Vagina (tissue), 2 donors: ENCODE results near the gene CDK6.

Experiments used
- CTCF ChIP-seq, 3 experiments: fragments of 450-650 bp in 2 of 3; fragments of 200-600 bp in 1 of 3; sonication (generic) in 1 of 3; IDR thresholded peaks; one replicate each; pipeline ENCODE4 v1.5.1; 2017 to 2019; ENCODE audit warnings: antibody characterized with exemption in 3 of 3, mild to moderate bottlenecking in 2 of 3, moderate library complexity in 2 of 3
- POLR2A ChIP-seq, 2 donors: fragments of 450-650 bp; IDR thresholded peaks; one replicate each; pipeline ENCODE4 v1.6.1; 2017; ENCODE audit warnings: antibody characterized with exemption in 2 of 2, mild to moderate bottlenecking in 2 of 2, moderate library complexity in 2 of 2
- POLR2AphosphoS5 ChIP-seq, 2 donors: sonication (generic); formaldehyde crosslinking; IDR thresholded peaks; one replicate each; pipeline ENCODE4 v1.9.0; 2017; ENCODE audit warnings: antibody characterized with exemption in 2 of 2, mild to moderate bottlenecking in 2 of 2, low read depth in 1 of 2; ENCODE audit not compliant: insufficient read depth in 1 of 2

DNA sequence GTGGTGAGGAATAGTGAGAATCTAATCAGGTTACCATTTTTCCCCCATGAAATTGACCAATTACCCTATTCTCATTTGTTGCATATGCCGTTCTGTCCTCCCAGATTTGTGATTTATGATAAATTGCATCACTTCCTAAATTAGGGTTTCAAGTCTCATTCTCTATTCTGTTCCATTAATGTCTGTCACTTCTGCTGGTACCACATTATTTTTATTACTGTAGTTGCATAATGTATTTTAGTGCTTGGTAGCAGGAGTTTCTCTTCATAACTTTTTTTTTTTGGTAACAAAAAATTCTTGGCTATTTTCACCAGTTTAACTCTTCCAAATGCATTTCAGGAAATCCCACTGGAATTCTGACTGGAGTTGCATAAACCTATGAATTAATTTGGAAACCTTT, 202.2 kb downstream of the CDK6 start:
- TF ChIP-seq POLR2A (IDR thresholded peaks at IDR 0.05) = no peak
- TF ChIP-seq POLR2AphosphoS5 (IDR thresholded peaks at IDR 0.05; ENCODE audit: insufficient read depth in 1 of 2, low read depth in 1 of 2) = no peak
- no peak for TF ChIP-seq CTCF (IDR thresholded peaks at IDR 0.05)
